Left kidney (tissue), 2 donors: ENCODE measurements around the gene SCUBE2. TPM values are rescaled to one million over a fixed set of nuclear protein-coding genes. Genes with fewer than 3 reads are reported as not detected.
"Not testable (repeated sequence)": the region's sequence is repeated elsewhere in the genome, so short reads cannot be mapped to it uniquely, and the experiment has no call there.

Source experiments
- DNase-seq: peaks from one replicate; pipeline ENCODE4 v3.0.0-alpha.2; 2013
- polyA plus RNA-seq: library from polyadenylated mRNA; unstranded; fragments of 120-200 nt; gene quantifications from one replicate; pipeline ENCODE4 v1.2.1, GENCODE V29; 2013; ENCODE audit not compliant: insufficient read length

SCUBE2 gene
- polyA plus RNA-seq, 1 donor: 6.8 TPM

DNA sequence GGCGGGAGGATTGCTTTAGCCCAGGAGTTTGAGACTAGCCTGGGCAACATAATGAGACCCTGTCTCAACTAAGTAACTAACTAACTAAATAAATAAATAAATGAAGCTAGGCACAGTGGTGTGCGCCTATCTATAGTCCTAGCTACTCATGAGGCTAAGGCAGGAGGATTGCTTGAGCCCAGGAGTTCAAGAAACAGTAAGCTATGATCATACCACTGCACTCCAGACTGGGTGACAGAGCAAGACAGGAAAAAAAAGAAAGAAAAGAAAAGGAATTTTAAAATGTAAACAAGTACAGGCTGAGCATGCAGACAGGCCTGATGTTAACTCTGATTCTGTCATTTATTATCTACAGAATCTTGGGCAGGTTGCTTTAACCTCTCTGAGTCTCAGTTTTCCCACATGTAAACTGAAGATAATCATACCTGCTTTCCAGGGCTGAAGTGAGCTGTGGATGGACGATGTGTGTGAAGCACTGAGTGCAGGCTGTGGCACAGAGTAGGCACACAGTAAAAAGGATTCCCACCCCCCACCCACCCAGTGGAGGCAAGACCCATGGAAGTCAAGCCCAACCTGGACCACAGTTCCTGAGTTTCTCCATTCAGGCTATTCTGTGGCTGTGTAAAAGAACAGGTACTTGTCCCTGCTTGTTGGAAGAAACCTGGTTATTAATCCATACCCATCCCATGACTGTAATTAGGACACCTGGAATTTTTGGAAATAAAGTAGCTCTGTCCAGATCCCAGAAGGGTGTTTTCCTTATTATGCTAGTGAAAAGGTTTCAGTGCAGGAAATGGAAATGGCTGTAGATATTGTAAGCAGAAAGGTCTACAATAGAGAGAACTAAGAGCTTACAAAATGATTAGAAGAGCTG is 18.7 kb upstream of the SCUBE2 start:
- DNase-seq: no peak

DNA sequence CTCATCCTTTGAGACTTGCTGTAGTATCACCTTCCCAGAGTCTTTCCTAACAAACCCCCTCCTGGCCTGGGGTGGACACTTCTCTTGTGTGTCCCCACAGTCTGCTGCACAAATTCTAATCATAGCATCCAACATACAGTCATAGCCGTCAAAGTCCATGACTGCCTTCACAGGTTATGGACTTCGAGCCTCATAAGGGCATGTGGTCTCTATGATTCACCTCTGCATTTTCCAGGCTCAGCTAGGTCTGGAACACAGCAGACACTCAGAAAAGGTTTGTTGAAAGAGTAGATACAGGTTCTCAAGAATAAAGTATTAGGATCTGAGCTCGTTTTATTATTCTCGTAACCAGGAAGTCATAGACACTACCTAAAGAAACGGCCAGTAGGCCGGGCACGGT is 13.2 kb upstream of the SCUBE2 start:
- DNase-seq: no peak

DNA sequence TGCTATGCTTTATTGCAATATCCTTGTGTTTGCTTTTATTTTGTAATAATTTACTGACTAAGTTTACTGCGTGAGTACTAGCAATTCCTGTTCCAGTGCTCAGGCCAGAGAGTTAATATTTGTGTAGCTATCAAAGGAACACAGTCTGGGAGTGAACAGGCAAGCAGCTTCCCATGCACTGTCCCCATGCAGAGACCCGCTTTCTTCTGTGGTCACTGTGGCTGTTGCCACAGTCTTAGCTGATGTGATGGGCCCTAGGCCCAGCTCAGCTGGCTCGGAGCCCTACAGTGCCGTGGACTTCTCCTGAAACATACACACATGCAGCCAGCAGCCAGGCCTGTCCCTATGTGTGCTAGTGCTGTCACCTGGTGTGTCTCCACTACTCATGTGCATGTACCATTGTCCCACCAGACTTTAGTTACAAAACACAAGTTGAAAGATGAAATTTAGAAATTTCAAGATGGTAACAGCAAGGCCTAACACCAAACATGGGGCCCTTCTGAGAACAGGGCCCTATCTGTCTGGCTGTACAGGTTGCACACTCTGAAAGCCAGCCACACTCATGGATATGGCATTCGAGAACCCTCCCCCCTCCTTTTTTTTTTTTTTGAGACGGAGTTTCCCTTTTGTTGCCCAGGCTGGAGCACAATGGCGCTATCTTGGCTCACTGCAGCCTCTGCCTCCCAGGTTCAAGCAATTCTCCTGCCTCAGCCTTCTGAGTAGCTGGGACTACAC is 12.3 kb upstream of the SCUBE2 start:
- no peak for DNase-seq

DNA sequence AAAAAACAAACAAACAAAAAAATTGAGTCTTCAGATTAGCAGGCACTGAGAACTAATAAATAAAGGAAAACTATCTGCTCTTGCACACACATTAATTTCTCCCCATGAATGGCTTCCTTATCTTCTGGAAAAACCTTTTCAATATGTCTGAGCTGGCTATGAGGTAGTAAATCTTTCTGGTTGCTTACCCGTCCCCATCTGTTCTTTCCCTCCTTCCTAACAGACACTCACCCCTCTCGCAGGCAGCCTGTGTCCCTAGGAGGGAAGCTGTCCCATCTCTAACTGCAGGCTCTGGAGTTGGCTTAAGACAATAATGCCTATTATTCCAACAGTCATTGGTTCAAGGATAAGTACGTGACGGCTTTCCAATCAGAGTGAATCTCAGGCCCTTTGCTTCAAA is 8.2 kb upstream of the SCUBE2 start:
- DNase-seq: no peak

DNA sequence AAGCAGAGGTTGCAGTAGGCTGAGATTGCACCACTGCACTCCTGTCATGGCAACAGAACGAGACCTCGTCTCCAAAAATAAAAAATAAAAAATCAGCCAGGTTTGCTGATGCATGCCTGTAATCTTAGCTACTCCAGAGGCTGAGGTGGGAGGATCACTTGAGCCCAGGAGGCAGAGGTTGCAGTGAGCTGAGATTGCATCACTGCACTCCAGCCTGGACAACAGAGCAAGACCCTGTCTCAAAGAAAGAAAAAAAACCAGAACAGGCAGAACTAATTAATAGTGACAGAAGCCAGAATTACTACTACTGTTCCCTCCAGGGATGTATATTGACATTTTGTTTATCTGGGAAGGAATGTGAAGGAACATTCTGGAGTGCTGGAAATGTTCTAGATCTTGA is 7.1 kb upstream of the SCUBE2 start:
- DNase-seq: not testable (repeated sequence)

DNA sequence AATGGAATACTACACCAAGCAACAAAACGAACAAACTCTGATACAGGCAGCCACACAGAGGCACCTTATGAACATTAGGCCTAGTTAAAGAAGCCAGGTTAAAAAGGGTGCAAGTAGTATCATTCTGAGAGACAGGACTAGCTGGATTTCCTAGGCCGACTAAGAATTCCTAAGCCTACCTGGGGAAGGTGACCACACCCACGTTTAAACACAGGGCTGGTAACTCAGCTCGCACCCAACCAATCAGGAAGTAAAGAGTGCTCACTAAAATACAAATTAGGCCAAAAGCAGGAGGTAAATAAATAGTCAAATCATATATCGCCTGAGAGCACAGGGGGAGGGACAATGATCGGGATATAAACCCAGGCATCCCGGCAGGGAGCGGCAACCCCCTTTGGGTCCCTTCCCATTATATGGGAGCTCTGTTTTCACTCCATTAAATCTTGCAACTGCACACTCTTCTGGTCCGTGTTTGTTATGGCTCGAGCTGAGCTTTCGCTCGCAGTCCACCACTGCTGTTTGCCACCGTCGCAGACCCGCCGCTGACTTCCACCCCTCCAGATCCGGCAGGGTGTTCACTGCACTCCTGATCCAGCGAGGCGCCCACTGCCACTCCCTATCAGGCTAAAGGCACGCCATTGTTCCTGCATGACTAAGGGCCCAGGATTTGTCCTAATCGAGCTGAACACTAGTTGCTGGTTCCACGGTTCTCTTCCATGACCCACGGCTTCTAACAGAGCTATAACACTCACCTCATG is 6.0 kb upstream of the SCUBE2 start:
- not testable (repeated sequence) for DNase-seq

DNA sequence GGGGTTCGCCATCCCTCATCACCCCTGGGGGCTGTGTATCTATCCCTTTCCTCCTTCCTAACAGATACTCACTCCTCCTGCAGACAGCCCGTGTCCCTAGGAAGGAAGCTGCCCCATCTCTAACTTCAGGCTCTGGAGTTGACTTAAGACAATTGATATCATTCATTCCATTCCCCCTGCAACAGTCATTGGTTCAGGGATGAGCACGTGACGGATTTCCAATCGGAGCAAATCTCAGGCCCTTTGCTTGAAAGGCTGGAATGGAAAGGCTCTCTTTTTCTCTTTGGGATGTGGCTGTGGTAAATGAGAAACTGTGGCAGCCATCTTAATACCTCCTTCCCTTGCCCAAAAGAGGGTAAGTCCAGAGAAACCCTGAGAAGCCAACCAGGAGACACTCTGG is 5.0 kb upstream of the SCUBE2 start:
- no peak for DNase-seq

DNA sequence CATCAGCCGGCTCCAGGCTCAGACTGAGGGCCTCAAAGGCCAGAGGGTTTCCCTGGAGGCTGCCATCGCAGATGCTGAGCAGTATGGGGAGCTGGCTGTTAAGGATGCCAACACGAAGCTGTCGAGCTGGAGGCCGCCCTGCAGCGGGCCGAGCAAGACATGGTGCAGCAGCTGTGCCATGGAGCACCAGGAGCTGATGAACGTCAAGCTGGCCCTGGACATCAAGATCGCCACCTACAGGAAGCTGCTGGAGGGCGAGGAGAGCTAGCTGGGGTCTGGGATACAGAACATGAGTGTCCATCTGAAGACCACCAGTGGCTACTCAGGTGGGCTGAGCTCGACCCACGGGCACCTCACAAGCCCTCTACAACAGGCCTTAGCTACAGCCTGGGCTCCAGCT is 4.0 kb upstream of the SCUBE2 start:
- DNase-seq: no peak

DNA sequence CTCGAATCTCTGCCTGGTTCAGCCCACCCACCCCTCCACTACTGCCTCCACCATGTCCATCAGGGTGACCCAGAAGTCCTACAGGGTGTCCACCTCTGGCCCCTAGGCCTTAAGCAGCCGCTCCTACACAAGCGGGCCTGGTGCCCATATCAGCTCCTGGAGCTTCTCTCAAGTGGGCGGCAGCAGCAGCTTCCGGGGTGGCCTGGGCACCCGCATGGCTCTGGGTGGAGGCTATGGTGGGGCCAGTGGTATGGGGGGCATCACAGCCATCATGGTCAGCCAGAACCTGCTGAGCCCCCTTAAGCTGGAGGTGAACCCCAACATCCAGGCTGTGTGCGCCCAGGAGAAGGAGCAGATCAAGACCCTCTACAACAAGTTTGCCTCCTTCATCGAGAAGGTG is 3.0 kb upstream of the SCUBE2 start:
- DNase-seq: no peak

DNA sequence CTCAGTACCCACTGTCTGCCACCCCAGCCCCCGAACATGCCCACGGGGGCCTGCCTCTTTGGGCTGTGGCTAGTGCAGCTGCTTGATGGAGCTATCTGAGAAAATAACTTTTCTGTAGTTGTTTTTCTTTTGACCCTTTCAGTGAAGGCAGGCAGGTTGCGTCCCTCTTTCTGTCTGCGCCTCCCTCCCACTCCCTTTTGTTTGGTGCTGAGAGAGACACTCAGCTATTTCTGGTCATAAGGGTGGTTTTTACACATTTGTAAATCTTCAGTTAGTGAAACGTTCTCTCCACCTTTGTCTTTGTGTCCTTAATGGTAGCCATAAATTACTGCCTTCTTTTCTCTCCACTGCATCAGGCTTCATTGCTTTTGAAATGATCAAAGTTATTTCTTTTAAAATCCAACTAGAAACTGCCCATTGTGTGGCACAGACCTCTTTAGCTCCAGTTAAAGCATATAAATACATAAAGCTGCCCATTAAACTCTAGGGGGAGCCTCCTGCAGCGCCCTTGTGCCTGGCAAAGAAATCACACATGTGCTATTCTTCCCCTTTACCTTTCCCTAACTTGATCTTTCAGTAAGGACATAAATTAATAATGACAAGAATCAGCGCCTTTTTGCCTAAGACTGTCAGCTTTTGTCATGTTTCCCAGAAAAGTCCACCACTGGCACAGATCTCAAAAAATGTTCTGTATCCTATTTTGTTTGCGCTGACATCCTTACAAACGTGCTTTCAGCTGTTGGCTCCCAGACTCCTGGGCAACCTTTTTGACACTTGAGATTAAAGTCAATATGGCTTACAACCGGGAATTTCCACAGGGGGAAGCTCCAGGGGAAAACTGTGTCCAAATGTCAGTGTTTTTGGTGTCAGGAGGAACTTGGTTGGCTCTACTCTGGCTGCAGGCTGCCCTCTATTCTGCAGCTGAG is 1.7 kb upstream of the SCUBE2 start:
- no peak for DNase-seq

DNA sequence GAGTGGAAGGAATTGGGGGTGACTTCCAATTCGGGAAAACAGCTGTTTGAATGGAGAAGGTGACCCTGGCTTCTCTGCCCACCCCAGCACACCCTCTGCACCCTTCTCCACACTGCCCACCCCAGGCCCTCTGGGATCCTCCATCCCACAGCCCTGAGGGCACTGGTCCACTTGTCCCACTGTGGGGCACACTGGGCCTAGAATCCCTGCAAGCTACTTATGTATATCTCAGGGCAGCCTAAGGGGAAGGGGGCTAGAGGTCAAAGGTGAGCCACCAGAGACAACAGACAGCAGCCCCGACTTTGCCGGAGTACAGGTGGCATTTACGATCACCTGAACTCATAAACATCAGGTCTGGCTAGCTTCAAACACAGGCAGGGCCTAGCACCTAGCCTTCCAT is 673 bp upstream of the SCUBE2 start:
- DNase-seq: no peak

DNA sequence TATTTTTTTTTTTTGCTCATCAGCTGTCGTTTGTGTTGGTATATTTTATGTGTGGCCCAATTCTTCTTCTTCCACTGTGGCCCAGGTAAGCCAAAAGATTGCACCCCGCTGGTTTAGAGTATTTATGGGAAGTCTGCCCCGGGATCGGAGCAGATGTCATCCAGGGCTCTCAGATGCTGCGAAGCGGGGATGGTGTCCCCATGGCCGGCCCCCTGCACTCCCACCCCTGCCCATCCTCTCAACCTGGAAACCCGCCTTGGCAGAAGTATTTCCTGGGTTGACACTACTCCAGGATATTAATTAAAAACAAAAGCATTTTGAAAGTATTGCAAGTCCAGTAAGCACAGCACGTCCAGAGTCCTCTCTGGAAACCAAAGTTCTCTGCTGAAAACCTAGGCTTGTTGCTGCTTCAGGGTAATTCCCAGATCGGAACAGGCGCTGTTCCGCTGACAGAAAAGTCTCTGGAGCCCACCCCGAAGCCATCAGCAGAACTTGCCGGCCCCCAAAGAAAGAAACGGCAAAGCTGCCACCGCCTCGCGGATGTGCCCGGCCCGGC is 833 bp downstream of the SCUBE2 start:
- DNase-seq: no peak

DNA sequence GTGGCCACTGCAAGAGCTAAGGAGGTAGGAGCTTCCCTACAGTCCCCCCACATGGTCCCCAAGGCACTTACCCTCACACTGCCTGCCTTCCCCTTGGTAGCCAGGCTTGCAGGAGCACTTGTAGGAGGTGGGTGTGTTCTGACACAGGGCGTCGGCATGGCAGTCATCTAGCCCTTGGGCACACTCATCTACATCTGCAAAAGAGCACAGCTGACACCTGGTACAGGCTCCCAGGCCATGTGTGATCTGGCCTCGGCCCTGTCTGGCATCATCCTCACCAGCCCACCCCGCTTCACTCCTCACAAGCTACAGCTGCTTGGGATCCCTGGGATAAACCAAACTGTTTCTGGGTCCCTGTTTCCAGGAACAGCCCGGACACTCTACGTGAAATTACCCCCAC is 1.8 kb downstream of the SCUBE2 start:
- no peak for DNase-seq

DNA sequence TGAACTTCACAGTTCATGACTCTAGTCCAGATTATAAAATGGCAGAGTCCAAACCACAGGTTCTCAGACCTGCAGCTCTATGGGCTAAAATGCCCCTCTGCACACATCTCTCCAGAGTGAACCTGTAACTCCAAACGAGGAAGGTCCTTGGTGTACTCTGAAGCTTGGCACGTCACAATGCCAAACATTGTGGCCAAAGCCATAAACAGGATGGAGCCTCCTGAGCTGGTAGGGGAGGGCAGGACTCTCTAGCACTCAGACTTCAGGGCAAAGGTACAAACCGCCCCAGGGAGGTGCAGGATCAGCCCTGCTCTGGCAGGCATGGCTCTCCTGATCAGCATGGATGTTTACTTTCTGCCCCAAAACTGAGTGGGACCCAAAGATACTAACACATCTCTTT is 2.3 kb downstream of the SCUBE2 start:
- no peak for DNase-seq

DNA sequence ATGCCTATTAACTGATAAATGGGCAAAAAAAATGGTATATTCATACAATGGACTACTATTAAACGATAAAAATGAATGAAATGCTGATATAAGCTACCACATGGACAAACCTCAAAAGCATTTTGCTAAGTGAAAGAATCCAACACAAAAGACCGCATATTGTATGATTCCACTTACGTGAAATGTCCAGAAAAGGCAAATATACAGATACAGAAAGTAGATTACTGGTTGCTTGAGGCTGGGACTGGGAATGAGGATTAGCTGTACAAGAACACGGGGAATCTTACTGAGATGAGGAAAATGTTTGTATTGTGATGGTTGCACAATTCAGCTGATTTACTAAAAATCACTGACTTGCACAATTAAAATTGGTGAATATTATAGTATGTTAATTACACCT is 8.8 kb downstream of the SCUBE2 start:
- no peak for DNase-seq

DNA sequence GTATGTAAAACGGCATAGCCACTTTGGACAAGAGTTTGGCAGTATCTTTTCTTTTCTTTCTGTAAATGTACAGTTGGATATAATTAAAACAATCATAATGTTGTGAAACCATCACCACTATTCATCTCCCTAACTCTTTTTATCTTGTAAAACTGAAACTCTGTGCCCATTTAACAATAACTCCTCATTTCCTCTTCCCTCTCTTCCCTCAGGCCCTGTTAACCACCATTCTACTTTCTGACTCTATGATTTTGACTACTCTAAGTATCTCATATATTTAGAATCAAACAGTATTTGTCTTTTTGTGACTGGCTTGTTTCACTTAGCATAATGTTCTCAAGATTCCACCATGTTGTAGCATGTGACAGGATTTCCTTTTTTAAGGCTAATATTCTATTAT is 10.2 kb downstream of the SCUBE2 start:
- no peak for DNase-seq

DNA sequence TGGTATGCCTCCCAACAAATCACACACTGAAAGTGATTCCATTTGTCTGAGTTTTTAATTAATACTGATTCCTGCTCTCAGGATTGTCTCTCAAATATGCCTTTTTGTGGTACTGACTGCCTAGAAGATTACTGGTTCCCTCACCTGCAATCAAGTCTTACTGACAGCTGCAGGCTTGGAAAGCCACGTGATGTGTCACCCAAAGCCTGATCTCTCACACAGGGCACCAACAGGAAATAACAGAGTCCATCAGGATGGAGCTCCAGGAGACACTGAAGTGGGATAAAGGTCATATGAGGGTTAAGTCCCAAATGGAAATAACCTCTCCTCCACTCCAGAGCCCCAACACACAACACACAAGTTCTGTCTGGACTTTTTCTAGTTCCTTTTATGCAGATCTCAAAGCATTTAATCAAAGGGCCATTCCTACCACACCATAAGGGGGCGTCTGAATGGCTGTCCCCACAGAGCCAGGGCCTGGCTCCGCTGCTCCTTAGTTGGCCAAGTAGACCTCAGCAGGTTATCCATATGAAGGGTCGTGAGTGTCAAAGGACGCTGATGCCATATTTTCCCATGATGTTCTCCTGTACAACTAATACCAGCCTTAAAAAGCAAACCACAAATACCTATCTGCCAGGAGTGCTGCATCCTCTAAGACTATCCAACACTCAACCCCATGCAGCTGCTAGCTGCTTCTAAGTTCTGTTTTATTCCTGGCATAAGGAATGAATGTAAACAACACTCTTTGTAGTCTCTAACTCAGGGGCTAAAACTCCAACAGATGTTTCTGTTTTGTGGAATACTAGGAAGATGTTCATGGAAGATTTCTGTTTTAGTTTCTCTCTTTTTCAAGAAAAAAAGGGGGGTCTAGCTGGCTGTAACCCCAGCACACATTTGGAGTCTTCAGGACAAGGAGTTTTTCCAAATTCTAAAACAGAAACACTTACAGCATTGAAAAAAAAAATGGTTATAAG is 13.0 kb downstream of the SCUBE2 start:
- no peak for DNase-seq

DNA sequence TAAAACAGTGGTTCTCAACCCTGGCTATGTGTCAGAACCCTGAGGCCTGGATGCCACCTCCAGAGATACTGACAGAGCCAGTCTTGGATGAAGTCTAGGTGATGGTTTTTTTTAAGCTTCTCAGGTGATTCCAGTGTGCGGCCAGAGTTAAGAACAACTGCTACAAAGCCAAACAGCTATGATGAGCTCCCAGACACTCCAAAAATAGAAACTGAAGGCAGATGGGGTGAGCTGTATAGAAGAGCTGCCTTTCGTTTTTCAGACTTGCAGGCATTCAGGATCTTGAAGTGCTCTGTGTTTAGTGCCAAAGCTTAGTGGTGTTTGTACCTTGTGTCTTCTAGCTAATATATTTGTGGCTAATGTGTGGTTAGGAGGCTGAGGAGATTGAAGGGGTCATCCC is 14.2 kb downstream of the SCUBE2 start:
- DNase-seq: no peak

DNA sequence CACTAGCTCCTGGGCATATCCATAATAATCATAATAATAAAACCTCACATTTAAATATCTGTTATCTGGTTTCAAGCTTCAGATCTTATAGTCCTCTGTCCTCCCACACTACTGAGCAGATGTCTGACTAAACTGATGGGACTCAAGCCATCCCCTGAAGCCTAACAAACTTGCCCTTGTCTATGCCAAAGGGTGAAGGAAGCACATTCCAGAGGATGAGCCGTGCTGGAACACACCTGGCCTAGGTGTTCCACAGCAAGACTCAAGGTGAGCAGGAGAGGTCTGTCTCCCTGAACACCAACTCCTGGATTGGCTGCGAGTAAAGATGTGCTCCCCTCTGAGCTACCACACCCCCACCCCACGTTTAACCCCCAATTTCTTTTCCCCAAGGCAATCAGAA is 14.7 kb downstream of the SCUBE2 start:
- no peak for DNase-seq

DNA sequence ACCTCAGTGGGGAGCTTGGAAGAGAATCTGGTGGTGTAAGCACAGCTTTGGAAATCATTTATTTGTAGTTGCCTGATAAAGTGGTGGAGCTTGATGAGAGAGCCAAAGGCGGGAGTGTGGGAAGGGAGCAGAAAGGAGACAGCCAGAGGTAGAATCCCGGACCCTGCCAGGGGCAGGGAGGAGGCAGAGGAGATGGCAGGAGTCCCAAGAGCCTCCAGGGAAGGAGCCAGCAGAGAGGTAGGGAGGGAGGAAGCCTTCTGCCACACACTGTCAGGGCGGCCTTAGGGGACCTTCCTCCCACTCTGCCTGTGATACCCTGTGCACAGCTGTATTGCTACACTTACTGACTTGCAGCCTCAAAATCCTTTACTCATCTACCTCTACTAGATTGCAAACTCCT is 15.4 kb downstream of the SCUBE2 start:
- DNase-seq: no peak
